ENCODE data around the gene HS3ST3A1. TPM values are rescaled to one million over a fixed set of nuclear protein-coding genes. Genes with fewer than 3 reads are reported as not detected.

HS3ST3A1 gene
- polyA plus RNA-seq, 3 donors, result 0.20 TPM; not detected in 2

GRCh38 chr17:13521784-13522183, 79.9 kb downstream of the HS3ST3A1 start:
- no peak overlapping the region for H3K9ac ChIP-seq (ENCODE audit: insufficient read depth, low read length, poor library complexity, severe bottlenecking)
- H3K27ac ChIP-seq (ENCODE audit: low read depth in 1 of 2, low read length in 2 of 2), result no peak overlapping the region
- no peaks in the 10 kb centered on the region for H3K4me1 ChIP-seq (ENCODE audit: control insufficient read depth in 1 of 2, insufficient read depth in 2 of 2, low read length in 2 of 2)
- Mint-ChIP-seq H3K27ac (no peak overlapping the region), H3K36me3 (no peaks in the 10 kb centered on the region), H3K4me3 (no peak overlapping the region), H3K27me3 (ENCODE audit: low read depth in 3 of 3) (no peaks in the 10 kb centered on the region), H3K9me3 (peaks cover 0 to 4% (median under 1%) of the 10 kb centered on the region in 7 donors), H3K4me1 (no peaks in the 10 kb centered on the region)
- no peaks in the 10 kb centered on the region for H4K20me1 ChIP-seq (ENCODE audit: insufficient read depth, low read length)
- intact Hi-C loops (cut with micrococcal nuclease), result no loop called here
- no peaks in the 10 kb centered on the region for H3K27me3 ChIP-seq (ENCODE audit: control insufficient read depth in 2 of 2, insufficient read depth in 2 of 2, low read length in 2 of 2)
- H2AFZ ChIP-seq (ENCODE audit: insufficient read depth, low read depth, low read length, poor library complexity, severe bottlenecking), result no peak overlapping the region
- WGBS (ENCODE audit: insufficient coverage), result no CpG with 5 or more reads among the region's 4 CpGs
- TF ChIP-seq CTCF (IDR thresholded peaks at IDR 0.05), result no peak
- H3K9me3 ChIP-seq (replicated peaks in 1 of 2; ENCODE audit: control insufficient read depth in 1 of 2, insufficient read depth in 1 of 2, low read length in 2 of 2), result no peaks in the 10 kb centered on the region
- no peak overlapping the region for H3K4me2 ChIP-seq (replicated peaks; ENCODE audit: extremely low read depth, low read length, poor library complexity, severe bottlenecking)
- no peak for DNase-seq
- no peak overlapping the region for H3K4me3 ChIP-seq (replicated peaks in 1 of 3; ENCODE audit: low read depth in 2 of 3, low read length in 3 of 3)
- no peaks in the 10 kb centered on the region for H3K36me3 ChIP-seq (replicated peaks in 1 of 2; ENCODE audit: control insufficient read depth in 1 of 2, insufficient read depth in 2 of 2, low read length in 2 of 2)
- no peaks in the 10 kb centered on the region for H3K79me2 ChIP-seq (ENCODE audit: insufficient read depth, low read length)

GRCh38 chr17:13520899-13521572, 80.7 kb downstream of the HS3ST3A1 start:
- Histone ChIP-seq H3K27ac (ENCODE audit: low read depth in 1 of 2, low read length in 2 of 2) (no peak overlapping the region), H3K4me2 (replicated peaks; ENCODE audit: extremely low read depth, low read length, poor library complexity, severe bottlenecking) (no peak overlapping the region), H3K9ac (ENCODE audit: insufficient read depth, low read length, poor library complexity, severe bottlenecking) (no peak overlapping the region), H3K79me2 (ENCODE audit: insufficient read depth, low read length) (no peaks in the 10 kb centered on the region), H3K4me1 (ENCODE audit: control insufficient read depth in 1 of 2, insufficient read depth in 2 of 2, low read length in 2 of 2) (no peaks in the 10 kb centered on the region), H3K27me3 (ENCODE audit: control insufficient read depth in 2 of 2, insufficient read depth in 2 of 2, low read length in 2 of 2) (no peaks in the 10 kb centered on the region), H4K20me1 (ENCODE audit: insufficient read depth, low read length) (no peaks in the 10 kb centered on the region), H3K36me3 (replicated peaks in 1 of 2; ENCODE audit: control insufficient read depth in 1 of 2, insufficient read depth in 2 of 2, low read length in 2 of 2) (no peaks in the 10 kb centered on the region), H2AFZ (ENCODE audit: insufficient read depth, low read depth, low read length, poor library complexity, severe bottlenecking) (no peak overlapping the region), H3K4me3 (replicated peaks in 1 of 3; ENCODE audit: low read depth in 2 of 3, low read length in 3 of 3) (no peak overlapping the region), H3K9me3 (replicated peaks in 1 of 2; ENCODE audit: control insufficient read depth in 1 of 2, insufficient read depth in 1 of 2, low read length in 2 of 2) (no peaks in the 10 kb centered on the region)
- peaks cover 0 to 4% (median 2%) of the 10 kb centered on the region in 7 donors for H3K9me3 Mint-ChIP-seq
- H3K27ac Mint-ChIP-seq, result no peak overlapping the region
- DNase-seq, result no peak
- intact Hi-C loops (cut with micrococcal nuclease), result no loop called here
- H3K4me3 Mint-ChIP-seq, result no peak overlapping the region
- no peak for TF ChIP-seq CTCF (IDR thresholded peaks at IDR 0.05)
- no peaks in the 10 kb centered on the region for H3K27me3 Mint-ChIP-seq (ENCODE audit: low read depth in 3 of 3)
- WGBS (ENCODE audit: insufficient coverage), result 96% methylated on average over 4 of the region's 6 CpGs
- H3K4me1 Mint-ChIP-seq, result no peaks in the 10 kb centered on the region
- H3K36me3 Mint-ChIP-seq, result no peaks in the 10 kb centered on the region

Measured in CD14-positive monocyte (primary cell).